ENCODE data around the gene CACNG5. TPM values are rescaled to one million over a fixed set of nuclear protein-coding genes. Genes with fewer than 3 reads are reported as not detected.

CACNG5 gene
- total RNA-seq, 3 donors from 2014 or later (not counting 1 experiment from before 2014, with no cell fraction given) = not detected

- no peak overlapping the region for H3K4me3 Mint-ChIP-seq
Measured at GRCh38 chr17:66858226-66859083, 23.5 kb downstream of the CACNG5 start.

GRCh38 chr17:66859353-66859752, 24.4 kb downstream of the CACNG5 start:
- Mint-ChIP-seq H3K4me1 (no peaks in the 10 kb centered on the region), H3K9me3 (no peaks in the 10 kb centered on the region), H3K27ac (no peak overlapping the region), H3K4me3 (no peak overlapping the region), H3K27me3 (ENCODE audit: low read depth in 2 of 2) (peaks cover 19 to 34% of the 10 kb centered on the region in 2 donors), H3K36me3 (no peaks in the 10 kb centered on the region)
- H3K4me1 ChIP-seq (ENCODE audit: control insufficient read depth, insufficient read depth, low read length) = no peaks in the 10 kb centered on the region
- H3K36me3 ChIP-seq (ENCODE audit: control insufficient read depth, insufficient read depth, low read length) = no peaks in the 10 kb centered on the region
- H3K4me3 ChIP-seq (ENCODE audit: low read length) = no peak overlapping the region
- no peak for ATAC-seq
- intact Hi-C loops (cut with micrococcal nuclease) = loop anchor here (10.0 kb wide), 1 partner anchor 1425 kb away; no protein-coding TSS in a partner anchor
- no peak overlapping the region for H3K27ac ChIP-seq (ENCODE audit: low read length)
- no peaks in the 10 kb centered on the region for H3K9me3 ChIP-seq (ENCODE audit: control insufficient read depth, insufficient read depth, low read length)
- DNase-seq = no peak
- no peaks in the 10 kb centered on the region for H3K27me3 ChIP-seq (ENCODE audit: control insufficient read depth, insufficient read depth, low read length)
- TF ChIP-seq, protein P1, sequence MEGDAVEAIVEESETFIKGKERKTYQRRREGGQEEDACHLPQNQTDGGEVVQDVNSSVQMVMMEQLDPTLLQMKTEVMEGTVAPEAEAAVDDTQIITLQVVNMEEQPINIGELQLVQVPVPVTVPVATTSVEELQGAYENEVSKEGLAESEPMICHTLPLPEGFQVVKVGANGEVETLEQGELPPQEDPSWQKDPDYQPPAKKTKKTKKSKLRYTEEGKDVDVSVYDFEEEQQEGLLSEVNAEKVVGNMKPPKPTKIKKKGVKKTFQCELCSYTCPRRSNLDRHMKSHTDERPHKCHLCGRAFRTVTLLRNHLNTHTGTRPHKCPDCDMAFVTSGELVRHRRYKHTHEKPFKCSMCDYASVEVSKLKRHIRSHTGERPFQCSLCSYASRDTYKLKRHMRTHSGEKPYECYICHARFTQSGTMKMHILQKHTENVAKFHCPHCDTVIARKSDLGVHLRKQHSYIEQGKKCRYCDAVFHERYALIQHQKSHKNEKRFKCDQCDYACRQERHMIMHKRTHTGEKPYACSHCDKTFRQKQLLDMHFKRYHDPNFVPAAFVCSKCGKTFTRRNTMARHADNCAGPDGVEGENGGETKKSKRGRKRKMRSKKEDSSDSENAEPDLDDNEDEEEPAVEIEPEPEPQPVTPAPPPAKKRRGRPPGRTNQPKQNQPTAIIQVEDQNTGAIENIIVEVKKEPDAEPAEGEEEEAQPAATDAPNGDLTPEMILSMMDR (IDR thresholded peaks at IDR 0.05) = no peak
- WGBS (ENCODE audit: insufficient coverage) = 81% methylated on average over 8 of the region's 8 CpGs

More at GRCh38 chr17:66858226-66859083, 23.5 kb downstream of the CACNG5 start:
- Mint-ChIP-seq H3K36me3 (no peaks in the 10 kb centered on the region), H3K9me3 (no peaks in the 10 kb centered on the region), H3K4me1 (no peaks in the 10 kb centered on the region), H3K27ac (no peak overlapping the region), H3K27me3 (ENCODE audit: low read depth in 2 of 2) (peaks cover 16 to 29% of the 10 kb centered on the region in 2 donors)
- no peak overlapping the region for H3K27ac ChIP-seq (ENCODE audit: low read length)
- no peaks in the 10 kb centered on the region for H3K9me3 ChIP-seq (ENCODE audit: control insufficient read depth, insufficient read depth, low read length)
- WGBS (ENCODE audit: insufficient coverage) = 88% methylated on average over 12 of the region's 12 CpGs
- no peaks in the 10 kb centered on the region for H3K27me3 ChIP-seq (ENCODE audit: control insufficient read depth, insufficient read depth, low read length)
- H3K4me3 ChIP-seq (ENCODE audit: low read length) = no peak overlapping the region
- no peaks in the 10 kb centered on the region for H3K36me3 ChIP-seq (ENCODE audit: control insufficient read depth, insufficient read depth, low read length)
- no peaks in the 10 kb centered on the region for H3K4me1 ChIP-seq (ENCODE audit: control insufficient read depth, insufficient read depth, low read length)
- DNase-seq (no peak), ATAC-seq (no peak)
- TF ChIP-seq, protein P1 (IDR thresholded peaks at IDR 0.05) = no peak
- intact Hi-C loops (cut with micrococcal nuclease) = loop anchor here (10.0 kb wide), 1 partner anchor 1424 kb away; no protein-coding TSS in a partner anchor

GRCh38 chr17:66860204-66860603, 25.3 kb downstream of the CACNG5 start:
- H3K27ac ChIP-seq (ENCODE audit: low read length) = no peak overlapping the region
- no peaks in the 10 kb centered on the region for H3K4me1 Mint-ChIP-seq
- DNase-seq = no peak

More at GRCh38 chr17:66860204-66860603, 25.3 kb downstream of the CACNG5 start:
- no peaks in the 10 kb centered on the region for H3K36me3 Mint-ChIP-seq
- no peak overlapping the region for H3K4me3 ChIP-seq (ENCODE audit: low read length)
- no peaks in the 10 kb centered on the region for H3K9me3 Mint-ChIP-seq
- H3K36me3 ChIP-seq (ENCODE audit: control insufficient read depth, insufficient read depth, low read length) = no peaks in the 10 kb centered on the region
- H3K27me3 ChIP-seq (ENCODE audit: control insufficient read depth, insufficient read depth, low read length) = no peaks in the 10 kb centered on the region
- H3K4me1 ChIP-seq (ENCODE audit: control insufficient read depth, insufficient read depth, low read length) = no peaks in the 10 kb centered on the region
- peaks cover 19 to 34% of the 10 kb centered on the region in 2 donors for H3K27me3 Mint-ChIP-seq (ENCODE audit: low read depth in 2 of 2)
- H3K4me3 Mint-ChIP-seq = no peak overlapping the region
- WGBS (ENCODE audit: insufficient coverage) = no CpG with 5 or more reads among the region's 3 CpGs
- no peak for ATAC-seq
- no peaks in the 10 kb centered on the region for H3K9me3 ChIP-seq (ENCODE audit: control insufficient read depth, insufficient read depth, low read length)
- intact Hi-C loops (cut with micrococcal nuclease) = no loop called here
- TF ChIP-seq, protein P1 (IDR thresholded peaks at IDR 0.05) = no peak
- H3K27ac Mint-ChIP-seq = no peak overlapping the region

All from natural killer cell (primary cell).